Stimulated activated CD4-positive, alpha-beta T cell treated with anti-CD3 and anti-CD28 coated beads, Interleukin-2, amount 100 ng/mL, for 24 hours (primary cell): ENCODE data around the gene AKNA.

Source experiments
- DNase-seq, 2 donors: peaks; one replicate each; pipeline ENCODE4 v3.0.0-alpha.2; 2020

The AKNA gene

DNA sequence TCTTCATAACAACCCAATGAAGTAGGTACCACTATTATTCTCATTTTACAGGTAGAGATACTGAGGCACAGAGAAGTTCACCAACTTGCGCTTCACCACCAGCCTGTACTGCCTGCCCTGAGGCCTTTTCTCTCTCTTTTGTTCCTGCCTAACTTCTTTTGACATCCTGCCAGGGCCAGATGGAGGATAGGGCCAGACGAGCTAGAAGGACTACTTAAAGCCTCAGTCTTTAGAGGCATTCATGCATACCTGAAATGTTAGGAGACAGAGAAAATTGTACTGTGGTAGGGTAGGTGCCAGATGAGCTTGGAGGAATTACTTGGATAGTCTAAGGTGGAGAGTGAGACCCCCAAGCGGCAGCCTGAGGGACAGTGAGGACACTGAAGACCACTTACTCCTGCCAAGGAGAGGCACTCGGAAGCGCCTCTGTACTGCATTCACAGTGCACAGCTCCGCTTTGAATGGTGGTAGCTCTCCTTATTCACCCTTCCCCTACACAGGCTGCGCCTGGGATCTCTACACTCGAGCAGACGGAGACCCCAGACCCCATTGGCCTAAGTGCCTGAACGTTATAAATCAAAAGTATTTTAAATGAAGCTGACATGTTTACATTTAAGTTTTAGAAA is 71.1 kb downstream of the AKNA start:
- no peak for DNase-seq

DNA sequence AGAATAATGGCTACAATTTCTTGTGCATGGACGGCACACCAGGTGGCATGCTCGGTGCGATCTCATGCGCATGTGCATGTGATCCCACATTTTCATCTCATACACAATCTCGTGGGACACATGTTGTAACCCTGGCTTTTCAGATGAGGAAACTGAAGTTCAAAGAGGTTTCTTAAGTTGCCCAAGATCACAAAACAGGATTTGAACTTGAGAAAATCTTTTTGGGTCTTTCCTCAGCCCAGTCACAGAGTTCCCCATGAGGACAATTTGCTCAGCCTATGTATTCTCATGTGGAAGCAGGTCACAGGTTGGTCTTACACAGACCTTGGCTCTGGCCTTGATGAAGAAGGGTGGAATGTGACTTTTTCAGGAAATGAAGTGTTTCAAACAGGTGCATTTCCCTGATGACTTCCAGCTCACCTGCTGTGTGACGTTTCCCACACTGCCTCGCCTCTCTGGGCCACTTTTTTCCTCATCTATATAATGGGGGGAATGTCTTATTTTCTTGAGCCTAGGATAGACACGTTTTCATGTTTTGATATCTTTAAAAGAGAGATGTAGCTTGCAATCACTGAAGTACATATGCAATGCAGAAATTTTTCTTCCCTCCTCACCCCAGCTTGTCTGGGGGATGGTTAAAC is 71.9 kb downstream of the AKNA start:
- DNase-seq = no peak

DNA sequence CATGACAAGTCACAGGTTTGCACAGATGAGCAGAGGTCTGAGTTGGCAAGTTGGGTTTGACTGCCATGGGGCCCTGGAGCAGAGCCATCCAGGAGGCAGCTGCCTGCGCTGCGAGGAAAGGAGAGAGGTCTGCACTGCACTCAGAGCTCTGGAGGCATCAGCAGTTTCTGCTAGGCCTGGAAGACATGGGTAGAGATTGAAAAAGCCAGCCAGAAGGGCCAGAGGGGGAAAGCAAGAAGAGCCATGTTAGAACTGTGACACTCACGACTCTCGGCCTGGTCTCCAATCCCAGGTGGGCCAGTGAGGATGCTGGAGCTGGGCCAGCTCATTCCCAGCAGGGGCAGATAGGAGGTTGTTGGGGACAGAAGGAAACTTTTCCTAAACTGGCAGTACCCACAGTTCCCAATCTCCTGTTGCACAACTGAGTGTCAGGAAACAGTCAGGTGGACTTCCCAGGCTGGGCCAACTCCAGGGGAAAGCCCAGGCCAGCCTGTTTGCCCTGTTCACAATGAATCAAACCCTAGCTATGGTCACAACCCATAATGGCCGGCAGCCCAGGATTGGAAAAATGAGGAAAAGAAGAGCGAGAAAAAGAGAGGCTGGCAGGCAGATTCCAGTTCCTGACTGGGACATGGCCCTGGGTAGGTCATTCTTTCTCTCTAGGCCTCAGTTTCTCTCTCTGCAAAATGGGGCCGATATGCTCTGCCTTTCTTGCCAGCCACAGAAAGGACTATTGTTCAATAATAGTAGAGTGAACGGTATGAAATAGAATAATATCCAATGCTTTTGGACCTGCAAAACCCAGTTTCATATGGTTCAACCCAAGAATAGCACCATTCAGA is 72.7 kb downstream of the AKNA start:
- no peak for DNase-seq

DNA sequence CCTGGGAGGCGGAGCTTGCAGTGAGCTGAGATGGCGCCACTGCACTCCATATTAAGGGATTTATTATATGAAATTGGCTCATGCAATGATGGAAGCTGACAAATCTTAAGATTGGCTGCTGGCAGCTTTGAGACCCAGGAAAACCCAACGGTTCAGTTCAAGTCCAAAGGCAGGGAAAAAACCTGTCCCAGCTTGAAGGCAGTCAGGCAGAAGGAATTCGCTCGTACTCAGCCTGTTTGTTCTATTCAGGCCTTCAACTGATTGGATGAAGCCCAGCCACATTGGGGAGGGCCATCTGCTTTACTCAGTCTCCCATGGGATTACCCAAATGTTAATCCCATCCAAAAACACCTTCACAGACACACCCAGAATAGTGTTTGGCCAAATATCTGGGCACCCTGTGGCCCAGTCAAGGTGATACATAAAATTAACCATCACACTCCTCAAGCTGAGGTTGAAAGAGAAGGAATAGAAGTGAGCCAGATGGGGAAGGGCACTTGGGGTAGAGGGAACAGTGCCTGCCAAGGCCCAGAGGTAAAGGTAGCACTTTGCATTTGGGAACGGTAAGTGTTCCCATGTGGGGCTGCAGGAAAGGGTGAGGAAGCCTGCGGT is 73.4 kb downstream of the AKNA start:
- DNase-seq = no peak

DNA sequence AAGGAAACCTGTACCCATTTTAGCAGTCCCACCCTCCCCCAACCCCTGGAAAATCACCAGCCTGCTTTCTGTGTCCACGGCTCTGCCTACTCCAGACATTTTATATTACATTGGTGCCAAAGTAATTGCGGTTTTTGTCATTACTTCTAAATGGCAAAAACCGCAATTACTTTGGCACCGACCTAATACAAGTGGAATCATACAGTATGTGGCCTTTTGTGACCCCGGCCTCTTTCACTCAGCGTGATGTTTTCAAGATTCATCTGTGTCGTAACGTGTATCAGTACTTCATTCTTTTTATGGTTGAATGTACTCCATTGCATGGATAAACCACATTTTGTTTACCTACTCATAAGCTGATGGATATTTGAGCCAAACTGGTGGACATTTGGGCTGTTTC is 74.6 kb downstream of the AKNA start:
- no peak for DNase-seq

DNA sequence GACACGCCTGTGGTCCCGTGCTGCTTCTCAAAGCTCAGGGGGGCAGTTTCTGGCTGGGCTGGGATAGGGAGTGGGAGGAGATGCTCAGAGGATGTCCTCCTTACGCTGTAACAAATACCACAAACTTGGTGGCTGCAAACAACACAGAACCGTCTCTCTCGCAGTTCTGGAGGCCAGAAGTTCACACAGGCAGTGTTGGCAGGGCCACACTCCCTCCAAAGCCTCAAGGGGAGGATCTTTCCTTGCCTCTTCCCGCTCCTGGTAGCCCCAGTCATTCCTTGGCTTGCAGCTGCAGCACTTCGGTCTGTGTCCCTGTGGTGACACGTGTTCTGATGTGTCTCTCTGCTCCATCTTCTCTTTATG is 75.3 kb downstream of the AKNA start:
- DNase-seq = no peak

DNA sequence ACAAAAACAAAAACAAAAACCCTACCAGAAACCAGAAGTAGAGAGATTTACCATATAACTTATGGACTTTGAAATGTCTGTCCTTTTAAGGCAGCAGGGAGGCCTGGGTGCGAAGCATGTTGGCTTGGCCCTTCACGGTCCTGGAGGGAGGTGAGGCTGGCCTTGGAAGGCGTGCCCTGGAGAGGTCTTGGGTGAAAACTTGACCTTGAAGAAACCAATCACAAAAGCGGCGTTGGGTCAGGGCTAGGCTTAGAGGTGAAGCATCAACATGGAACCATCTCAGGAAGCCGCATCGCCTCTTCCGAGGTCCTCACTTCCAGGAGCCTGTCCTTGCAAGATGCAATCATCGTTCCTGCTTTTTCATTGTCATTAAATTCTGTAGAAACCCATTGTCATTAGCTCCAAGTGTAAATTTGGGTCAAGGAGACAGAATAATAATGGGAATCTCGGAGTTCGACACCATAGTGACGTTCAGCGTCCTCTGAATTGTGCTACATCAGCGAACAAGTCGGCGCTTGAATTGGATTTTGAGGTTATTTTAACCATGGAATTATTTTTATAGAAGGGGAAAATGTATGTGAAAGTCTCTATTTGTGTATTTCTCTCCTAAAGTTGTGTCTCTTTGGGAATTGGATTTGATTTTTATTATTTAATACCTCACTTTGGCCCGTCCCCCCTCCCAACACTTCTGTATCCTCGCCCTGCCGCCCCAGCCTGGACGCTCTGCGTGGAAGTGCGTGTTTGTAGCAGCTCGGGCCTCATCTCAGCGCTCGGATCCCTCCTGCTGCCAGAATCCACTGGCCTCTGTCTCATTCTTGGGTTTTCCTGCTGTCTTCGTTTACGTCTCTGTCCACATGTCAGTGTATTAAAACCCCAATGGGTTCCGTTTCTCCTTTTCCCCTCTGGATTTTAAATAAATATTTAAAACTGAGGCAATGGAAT is 75.9 kb downstream of the AKNA start:
- DNase-seq = no peak

DNA sequence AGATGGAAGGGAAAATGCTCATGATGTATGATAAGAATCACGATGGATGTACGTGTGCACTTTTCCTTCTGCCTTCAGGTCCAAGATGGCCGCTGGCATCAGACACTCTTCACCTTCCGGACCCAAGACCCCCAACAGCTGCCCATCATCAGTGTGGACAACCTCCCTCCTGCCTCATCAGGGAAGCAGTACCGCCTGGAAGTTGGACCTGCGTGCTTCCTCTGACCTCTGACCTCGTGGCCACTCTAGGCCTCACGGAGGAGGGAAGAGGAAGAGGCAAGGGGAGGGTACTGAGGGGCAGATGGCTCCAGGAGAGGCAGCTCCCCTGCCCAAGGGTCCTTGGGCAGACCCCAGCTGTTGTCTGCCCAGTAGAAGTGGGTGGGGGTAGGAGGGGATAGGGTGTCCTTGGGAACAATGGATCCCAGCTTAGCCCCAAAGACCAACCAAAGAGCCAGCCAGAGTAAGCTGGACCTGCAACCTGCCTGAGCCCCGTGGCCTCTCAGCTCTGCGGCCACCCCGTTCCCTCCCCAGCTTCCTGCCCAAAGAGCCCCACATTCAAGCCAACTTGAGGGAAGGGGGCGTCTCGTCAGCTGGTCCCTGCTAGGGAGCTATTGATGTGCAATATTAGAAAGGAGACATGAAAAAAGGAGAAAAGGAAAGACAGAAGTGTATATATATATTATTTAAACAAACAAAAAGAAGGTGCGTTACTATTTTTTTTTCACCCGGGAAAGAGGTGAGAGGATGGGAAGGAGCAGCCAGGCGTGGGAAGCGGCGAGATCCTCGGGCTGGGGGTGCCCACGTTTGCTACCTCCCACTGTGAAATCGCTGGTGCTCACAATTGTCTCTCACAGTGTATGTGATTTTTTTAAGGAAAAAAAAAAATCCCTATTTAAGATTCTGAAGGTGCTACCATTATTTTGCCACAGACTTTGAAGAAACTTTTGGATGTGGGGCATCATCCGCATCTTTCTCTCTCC is 77.0 kb downstream of the AKNA start:
- no peak for DNase-seq

DNA sequence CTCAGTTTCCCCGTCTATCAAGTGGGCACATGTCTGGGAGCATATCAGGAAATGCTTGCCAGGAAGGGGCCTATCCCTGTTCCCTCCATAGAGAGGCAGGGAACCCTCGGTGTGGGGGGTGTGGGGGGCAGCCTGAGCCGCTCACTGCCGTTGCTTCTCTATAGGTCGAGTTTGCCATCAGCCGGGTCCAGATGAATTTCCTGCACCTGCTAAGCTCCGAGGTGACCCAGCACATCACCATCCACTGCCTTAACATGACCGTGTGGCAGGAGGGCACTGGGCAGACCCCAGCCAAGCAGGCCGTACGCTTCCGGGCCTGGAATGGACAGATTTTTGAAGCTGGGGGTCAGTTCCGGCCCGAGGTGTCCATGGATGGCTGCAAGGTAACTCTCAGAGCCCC is 78.7 kb downstream of the AKNA start:
- DNase-seq = peak in 1 of 2 donors; percentile 13

DNA sequence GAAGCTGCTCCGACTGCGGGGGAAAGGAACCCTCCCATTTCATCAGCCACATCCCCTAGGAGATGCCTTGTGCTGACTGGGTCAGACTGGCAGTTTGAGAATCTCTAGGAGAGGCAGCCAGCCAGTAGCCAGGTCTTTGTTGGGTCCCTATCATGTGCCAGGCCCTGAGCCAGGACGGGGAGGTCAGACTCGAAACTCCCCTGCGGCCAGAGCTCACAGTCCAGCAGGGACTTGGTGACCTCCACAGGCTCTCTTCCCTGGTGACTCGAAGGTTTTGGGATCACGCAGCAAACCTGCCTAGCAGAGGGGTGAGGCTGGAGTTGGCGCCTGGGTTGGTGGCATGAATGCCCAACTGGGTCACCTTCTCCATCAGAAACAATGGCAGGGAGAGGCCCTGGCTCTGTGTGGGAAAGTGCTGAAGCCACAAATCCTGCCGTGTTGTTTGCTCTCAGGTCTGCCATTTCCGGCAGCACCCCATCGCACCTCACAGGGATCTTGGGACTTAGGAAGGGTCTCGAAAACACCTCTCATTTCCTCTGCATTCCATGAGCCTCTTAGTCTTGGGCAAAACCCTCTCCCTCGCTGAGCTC is 79.3 kb downstream of the AKNA start:
- DNase-seq = peak in 1 of 2 donors; percentile 12

DNA sequence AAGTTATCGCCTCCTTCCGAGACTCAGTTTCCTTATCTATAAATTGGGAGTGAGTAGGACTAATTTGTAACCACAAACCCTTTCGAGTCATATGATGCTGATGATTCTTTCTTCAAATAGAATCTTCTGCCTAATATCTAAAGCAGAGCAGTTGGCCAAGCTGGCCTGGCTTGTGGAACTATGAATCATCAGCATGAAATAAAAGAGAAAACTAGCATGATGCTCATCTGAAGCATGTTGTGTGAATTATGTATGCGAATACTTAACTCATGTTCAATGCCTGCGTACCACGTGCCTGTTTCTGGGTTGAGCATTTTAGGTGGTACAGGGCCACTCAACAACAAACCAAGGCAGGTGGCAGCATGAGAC is 79.9 kb downstream of the AKNA start:
- no peak for DNase-seq

DNA sequence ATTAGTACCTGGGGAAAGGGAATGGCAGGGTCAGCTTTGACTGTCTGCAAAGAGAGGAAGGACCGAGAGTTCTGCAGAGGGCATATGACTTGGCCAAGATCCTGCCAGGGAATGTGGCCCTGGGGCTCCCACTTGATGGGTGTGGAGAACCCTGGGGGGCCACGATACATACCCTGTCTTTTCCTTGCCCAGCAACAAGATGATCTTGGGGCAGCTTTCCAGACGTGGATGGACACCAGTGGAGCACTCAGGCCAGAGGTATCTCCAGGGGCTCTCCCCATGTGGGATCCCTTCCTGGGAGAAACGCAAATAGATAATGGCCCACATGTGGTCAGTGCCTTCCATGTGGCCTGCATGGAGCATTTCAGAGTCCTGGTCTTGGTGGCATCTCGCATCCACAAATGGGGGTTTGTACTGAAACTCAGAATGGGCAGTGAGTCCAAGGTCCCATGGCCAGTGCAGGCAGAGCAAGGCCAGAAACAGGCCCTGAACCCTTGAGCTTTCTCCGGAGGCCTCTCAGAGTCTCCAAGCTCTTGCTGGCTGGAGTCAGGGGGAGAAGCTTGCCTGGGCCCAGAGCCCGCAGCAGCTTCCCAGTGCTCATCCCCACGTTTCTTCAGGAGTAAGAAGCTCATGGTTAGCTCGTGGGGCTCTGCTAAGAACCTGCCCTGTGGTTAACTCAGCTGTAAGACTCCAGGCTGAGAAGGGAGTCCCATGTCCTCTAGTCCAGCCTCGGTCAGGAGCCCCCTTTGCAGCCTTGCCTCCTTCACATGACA is 83.2 kb downstream of the AKNA start:
- peak in 1 of 2 donors; percentile 13 for DNase-seq

DNA sequence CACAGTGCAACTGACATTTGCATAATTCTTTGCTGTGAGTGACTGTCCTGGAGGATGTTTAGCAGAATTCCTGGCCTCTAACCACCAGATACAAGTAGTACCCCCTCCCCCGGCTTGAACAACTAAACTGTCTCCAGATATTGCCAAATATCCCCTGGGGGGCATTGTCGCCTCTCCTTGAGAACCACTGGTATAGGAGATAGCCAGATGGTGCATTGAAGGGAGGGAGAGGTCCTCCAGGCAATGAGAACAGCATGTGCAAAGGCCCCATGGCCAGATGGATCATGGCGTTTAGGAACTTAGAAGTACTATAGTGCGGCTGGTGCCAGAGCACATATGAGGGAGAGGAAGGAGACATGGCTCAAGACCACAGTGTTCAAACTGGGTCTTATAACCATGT is 83.8 kb downstream of the AKNA start:
- peak in 1 of 2 donors; percentile 9 for DNase-seq

DNA sequence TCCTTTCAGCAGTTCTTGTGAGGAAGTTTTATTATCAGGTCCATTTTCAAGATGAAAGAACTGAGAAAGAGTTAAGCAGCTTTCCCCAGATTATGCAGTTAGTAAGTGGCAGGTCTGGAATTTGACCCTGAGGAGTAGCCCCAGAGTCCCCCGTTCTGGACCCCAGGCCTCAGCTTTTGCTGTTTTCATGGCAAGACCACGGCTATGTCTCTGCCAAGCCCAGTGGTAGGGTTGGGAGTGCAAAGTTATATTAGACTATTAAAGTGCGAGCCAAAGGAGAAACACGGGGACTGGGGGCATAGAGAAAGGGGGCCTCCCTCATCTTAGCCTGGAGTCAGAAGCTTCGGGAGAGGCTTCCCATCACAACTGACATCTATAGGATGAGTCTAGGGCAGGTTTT is 84.2 kb downstream of the AKNA start:
- no peak for DNase-seq

DNA sequence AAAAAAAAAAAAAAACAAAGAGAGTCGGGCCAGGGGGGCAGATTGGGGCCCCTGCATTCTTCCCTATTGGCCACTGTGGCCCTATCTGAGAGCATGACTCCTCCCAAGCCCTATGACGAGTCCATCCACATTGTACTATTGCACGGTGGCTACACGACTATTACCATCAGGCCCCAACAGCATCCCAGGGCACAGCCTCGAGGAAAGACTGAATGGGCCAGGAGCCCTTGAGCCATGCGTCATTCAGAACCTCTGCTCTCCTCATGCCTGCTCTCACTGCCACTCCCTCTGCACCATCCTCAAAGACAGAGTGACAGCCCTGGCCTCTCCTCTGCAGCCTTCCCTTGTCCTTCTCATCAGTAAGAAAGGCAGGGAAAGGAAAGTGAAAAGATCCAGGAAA is 85.1 kb downstream of the AKNA start:
- no peak for DNase-seq

DNA sequence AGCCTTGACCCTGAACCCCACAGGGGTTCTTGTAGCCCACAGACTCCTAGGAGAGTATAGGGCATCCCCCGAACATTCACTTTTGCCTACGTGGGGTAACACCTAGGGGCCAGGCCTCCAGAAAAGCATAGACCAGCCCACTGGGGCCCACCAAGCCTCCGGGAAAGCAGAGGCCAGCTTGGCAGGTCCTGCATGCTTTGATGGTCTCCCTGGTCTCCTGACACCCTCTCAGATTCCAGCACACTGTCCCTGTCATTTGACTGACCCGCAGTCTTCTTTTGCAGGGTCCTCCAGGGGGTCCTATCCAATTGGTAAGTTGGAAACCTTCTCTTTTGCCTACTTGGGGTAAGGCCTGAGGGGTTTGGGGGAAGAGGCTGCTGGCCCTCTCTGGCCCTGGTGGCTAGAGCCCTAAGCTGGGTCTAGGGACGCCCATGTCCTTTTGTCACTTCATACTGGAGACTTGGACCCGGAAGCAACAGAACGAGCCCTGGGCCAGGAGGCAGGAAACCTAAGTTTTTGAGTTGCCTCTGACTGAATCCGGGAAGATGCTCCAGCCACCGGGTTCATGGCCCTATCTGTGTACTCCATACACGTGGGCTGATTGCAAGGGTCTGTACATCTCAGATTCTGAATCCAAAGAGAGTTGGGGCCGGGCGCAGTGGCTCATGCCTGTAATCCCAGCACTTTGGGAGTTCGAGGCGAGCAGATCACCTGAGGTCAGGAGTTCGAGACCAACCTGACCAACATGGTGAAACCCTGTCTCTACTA is 85.8 kb downstream of the AKNA start:
- DNase-seq = no peak

DNA sequence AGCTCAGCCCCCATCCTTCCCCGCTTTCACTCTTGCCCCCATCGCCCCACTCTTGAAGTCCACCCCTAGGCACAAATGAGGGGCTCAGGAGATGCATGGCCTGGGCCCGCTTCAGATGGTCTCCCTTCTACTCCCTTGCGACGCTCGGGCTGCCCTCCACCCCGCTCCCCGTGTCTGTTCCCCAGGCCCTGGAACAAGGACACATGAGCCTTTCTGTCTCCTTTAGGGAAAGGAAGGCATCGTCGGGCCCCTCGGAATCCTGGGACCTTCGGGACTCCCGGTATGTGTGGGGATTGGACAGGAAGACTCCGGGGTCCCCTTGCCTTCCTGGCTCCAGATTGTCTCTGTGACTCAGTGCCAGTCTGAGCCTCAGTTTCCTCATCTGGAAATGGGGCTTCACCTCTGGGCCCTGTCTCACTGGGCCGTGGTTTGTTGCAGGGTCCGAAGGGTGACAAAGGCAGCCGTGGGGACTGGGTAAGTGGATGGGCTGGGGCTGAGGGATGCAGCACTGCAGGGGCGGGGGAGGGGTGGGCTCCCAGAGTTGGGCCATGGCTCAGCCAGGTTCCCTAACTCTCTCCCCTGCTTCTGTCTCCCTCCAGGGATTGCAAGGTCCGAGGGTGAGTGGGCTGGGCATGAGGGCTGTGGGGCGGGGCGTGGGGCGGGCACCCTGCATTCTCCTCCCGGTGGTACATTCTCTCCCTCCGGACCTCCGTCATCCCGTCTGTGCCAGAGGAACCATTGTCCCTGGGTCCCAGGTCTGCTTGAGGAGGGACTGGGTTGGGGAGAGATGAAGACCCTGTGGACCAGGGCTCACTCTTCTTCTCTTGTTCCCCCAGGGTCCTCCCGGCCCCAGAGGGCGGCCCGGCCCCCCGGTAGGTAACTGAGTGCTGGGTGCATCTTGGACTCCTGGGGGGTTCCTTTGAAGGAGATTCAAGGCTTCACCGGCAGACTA is 86.7 kb downstream of the AKNA start:
- no peak for DNase-seq
